HuH-7 (cell line): ENCODE data around the gene B4GALT2.
A peak's percentile ranks its signal among the peaks of the same experiment; 100 is the strongest.

ENCODE experiments used
- DNase-seq: peaks from one replicate; pipeline ENCODE4 v3.0.0; 2011; ENCODE audit warnings: low spot score

B4GALT2 gene

DNA sequence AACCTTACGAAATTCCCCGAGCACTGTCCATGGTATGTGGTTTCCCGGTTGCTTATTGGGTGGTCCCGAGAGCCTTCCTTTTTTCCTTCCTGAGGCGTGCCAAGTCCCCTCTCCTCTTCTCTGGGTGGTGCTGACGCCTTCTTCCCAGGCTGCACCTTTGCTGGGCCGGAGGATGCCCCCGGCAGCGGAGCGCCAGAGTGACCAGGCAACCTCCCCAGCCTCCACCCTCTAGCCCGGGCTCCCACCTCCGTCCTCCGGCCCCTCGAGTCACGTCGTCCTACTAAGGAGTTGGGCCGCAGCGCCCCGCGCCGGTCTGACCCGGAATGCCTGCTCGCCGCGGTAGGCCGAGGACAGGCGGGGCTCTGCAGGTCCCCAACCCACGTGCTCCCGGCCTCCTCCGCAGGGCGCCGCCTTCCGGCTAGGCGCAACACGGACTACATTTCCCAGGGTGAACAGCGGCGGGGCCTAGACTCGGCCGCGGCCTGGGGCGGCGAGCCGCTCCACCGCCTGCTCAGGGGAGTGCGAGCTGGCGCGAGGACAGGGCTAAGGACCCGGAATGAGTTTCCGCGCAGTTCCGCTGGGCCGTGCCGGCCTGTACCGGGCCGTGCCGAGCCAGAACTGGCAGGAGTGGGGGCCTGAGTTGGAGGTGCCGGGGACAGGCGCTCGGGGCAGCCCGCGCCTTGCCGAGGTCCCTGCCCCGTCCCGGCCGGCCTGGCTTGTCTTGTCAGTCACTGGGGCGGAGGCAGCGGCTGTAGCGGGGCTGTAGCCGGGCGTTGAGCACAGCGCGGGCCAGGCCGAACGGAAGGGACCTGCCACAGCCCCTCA, 32.6 kb upstream of the B4GALT2 start, which contains the start of gene IPO13:
TSS of gene IPO13 (plus strand) at position 715 of the 825 bp plus-strand sequence. CDS start 651 bp downstream, outside the sequence.
- DNase-seq = peak; percentile 97

DNA sequence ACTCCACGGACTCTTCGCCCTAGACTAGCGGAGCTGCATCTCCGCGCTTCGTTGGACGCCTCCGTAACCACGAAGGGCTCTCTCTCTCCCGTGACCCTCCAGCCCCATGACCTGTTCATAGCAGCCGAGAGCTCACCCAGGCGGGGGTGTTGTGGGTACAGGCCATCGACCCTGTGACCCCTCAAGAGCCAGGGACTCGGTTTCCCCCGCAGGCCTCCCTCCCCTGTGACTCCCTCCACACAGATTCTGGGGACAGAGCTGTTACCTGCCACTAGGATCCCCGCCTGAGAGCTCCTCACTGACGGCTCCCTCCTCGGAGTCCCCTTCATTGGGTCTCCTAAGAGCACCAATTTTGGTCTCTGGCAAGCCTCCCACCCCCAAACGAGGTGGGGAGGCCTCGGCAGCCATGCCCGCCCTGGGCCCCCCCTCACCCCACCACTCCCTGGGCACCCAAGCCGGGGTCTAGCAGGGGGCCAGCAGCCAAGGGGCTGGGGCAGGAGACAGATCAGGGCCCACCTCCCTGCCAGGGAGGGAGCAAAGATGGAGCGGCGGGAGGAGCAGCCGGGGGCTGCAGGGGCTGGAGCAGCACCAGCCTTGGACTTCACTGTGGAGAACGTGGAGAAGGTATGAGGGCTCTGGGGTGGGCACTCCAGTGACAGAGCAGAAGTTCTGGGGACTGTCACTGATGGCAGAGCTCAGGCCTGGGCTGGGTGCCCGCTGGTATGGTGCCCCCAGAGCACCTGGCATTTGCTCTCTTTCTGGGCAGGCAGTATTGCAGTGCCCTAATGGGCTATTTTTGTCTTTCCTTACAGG, 31.7 kb upstream of the B4GALT2 start:
- DNase-seq = no peak

DNA sequence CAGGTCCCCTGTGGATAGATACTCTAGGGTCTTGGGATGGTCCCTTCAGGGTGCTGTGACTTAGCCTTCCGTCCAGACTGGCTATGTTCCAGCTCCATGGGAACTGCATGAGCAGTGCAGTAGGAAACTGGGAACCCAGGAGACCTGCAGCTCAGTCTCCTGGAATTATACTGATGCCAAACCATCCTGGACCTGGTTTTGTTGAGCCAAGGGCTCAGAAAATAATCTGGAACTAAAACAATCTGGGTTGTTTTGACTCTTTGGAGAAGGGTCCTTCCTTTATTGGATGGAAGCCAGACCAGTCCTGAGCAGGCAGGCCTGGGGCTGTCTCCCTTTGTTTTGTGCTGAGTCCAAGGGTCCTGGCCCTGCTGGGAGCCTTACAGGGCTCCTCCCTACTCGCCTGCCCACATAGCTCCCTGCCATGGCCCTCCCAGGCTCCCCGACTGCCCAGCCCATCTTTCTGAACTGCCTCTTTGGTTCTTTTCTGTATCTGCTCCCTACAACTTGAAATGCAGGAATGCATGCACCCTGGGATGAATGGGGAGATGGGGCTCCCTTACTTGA, 31.1 kb upstream of the B4GALT2 start:
- DNase-seq = no peak

DNA sequence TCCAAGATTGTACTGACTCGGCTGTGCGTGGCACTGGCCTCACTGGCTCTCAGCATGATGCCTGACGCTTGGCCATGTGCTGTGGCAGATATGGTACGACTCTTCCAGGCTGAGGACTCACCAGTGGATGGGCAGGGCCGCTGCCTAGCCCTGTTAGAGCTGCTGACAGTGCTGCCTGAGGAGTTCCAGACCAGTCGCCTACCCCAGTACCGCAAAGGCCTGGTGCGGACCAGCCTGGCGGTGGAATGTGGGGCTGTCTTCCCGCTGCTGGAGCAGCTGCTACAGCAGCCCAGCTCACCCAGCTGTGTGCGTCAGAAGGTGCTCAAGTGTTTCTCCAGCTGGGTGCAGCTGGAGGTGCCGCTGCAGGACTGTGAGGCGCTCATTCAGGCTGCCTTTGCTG, 29.3 kb upstream of the B4GALT2 start:
- no peak for DNase-seq

DNA sequence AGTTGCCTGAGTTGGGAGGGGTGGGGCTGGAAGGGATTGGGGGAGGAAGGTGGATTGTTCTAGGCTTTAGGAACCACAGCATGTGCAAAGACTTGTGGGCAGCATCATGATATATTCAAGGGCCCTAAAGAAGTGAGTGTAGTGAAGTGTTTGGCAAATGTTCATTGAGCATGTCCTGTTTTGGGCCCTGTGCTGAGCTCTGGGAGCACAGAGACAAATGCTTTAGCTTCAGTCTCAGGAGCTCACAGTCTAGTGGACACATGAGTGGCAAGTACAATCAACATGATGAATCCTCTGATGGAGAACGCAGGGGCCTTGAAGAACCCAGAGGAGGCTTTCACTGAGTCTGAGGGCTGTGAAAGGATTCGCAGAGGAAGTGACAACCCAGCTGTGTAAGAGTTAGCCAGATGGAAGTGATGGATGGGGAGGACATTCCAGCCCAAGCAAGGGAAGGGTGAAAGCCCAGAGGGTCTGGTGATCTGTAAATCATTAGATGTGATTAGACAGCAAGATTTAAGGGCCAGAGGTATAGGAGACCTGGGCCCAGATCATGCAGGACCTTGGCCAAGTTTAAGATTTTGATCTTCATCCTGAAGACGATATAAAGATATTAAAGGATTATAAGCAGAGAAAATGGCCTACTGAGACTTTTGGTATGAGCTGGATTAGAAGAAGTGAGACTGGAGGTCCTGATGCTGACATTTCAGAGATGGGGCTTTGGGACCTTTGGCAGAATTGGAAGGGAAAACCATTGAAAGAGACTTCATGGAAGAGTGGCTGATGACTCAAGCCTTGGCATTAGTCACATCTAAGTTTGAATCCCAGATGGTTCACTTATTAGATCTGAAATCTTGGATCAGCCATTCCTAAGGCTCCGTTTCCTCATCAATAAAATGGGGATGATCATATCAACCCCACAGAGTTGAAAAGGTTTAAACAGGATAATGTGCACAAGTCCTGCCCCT, 27.7 kb upstream of the B4GALT2 start:
- DNase-seq = no peak

DNA sequence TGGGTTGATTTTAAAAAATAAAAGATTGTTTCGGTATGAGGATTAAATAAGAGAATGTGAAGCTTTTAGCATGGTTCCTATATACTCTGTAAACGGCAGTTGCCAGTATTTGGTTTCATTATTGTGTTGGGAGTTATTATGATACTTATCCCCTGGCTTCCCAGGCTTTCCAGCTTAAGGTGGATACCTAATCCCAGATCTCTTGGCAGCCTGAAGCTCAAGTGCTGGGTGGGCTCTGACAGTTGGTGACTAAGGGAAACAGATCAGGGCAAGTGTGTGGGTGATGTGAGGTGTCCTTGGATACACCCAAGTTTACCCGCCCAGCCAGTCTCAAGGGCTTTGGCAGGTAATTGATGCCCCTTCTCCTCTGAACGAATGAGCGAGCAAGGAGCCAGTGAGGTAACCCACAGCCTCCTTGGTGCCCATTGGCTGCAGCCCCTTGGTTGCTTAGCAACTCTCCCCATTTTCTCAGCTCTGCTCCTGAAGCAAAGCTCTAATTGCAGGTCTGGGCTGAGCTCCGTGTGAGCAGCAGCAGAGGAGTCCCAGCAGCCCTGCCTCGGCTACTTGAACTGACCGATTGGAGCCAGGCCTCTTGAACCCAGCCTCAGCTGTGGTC, 26.2 kb upstream of the B4GALT2 start:
- no peak for DNase-seq

DNA sequence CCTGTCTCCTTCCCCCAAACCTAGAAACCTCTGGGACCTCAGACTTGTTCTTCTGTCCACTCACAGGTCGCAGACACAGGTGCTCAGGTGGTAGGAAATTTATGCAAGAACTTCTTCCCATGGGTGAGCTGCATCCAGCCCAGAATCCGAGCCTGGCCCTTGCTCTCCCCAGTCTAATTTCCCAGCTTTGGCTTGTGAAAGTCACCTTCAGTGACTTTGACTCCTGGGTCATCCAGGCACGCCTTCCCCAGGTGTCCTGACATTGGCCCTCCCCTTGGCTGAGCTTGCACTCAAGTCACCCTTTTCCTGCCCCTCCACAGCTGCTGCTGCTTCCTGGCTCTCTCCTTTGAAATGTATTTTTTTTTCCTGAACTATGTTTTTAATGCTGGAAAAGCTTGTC, 25.6 kb upstream of the B4GALT2 start:
- no peak for DNase-seq

DNA sequence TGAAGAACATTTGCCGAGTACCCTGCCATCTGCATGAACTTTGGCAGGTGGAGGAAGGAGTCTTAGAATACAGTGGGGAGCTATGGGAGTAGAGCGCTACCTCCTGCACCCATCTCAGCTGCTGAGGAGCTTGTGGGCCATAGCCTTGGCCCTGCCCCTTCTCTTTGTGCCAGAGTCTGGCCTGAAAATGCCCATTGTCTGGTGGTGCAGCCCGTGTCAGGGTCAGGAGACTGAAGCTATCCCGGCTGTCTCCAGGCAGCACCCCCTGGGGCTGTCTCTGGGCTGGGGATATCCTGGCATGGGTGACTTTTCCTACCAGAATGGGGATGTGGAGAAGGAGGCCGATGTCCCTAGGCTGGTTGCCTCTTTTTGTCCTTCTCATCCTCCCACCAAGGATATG, 25.0 kb upstream of the B4GALT2 start:
- DNase-seq = no peak

DNA sequence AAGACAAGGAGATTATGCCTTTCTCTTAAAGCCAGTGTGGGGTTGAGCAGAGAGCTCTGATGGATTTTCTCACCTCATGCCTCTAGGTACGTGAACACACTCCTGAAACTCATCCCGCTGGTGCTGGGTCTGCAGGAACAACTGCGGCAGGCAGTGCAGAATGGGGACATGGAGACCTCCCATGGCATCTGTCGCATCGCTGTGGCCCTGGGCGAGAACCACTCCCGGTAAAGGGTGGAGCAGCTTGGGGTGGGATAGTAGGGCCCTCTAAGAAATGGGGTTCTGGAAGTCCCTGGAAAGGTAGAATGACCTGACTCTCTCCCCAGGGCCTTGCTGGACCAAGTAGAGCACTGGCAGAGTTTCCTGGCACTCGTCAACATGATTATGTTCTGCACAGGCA, 22.8 kb upstream of the B4GALT2 start:
- no peak for DNase-seq

DNA sequence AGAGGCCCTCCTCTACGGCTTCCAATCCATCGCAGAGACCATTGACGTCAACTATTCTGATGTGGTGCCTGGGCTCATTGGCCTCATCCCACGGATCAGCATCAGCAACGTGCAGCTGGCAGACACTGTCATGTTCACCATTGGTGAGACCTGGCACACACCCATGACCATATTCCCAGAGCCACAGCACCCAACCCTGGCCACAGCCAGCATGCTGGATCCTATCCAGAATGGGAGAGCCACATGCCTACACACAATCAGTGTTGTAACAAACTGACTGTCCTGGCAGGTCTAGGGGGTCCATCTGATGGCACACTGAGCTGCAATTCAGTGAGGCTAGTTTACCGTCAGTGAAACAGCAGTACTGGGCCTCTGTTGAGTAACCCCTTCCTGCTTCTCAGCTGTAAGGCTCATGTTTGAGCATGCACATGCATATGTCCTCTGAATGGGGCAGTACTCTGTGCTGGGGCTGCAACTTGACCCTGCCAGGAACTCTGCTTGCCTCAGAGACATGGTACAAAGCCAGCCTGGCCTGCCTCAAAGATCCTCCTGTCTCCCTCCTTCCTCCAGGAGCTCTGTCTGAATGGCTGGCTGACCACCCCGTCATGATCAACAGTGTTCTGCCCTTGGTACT, 21.5 kb upstream of the B4GALT2 start:
- DNase-seq = no peak

DNA sequence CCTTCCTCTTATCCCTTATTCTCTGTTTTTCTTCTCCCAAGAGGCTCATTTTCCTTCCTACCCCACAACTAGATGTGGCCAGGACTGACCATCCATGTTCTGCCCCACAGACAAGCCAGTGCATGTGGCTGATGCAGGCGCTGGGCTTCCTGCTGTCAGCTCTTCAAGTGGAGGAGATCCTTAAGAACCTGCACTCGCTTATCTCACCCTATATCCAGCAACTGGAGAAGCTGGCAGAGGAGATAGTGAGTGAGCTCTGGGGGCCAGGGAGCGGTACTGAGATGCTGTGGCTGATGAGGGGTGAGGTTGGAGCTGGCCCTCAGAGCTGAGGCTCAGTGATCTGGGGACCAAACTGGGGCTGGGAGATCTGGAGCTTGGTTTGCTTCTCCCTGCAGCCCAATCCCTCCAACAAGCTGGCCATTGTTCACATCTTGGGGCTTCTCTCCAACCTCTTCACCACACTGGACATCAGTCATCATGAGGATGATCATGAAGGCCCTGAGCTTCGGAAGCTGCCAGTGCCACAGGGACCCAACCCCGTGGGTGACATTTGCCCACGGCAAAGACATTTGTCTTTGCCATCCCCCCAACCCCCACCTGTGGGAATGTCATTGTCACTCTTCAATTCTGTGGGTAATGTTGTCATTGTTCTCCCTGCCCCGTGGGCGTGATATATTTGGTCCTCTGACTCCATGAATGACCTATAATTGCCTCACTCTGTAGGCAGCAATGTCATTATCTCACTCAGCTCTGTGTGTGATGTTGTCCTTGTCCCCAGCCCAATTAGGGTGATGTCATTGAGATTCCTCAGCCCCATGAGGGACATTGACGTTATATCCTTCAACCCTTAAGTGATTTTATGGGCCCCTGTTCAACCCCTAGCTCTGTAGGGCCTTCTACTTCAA, 20.4 kb upstream of the B4GALT2 start:
- DNase-seq = no peak

DNA sequence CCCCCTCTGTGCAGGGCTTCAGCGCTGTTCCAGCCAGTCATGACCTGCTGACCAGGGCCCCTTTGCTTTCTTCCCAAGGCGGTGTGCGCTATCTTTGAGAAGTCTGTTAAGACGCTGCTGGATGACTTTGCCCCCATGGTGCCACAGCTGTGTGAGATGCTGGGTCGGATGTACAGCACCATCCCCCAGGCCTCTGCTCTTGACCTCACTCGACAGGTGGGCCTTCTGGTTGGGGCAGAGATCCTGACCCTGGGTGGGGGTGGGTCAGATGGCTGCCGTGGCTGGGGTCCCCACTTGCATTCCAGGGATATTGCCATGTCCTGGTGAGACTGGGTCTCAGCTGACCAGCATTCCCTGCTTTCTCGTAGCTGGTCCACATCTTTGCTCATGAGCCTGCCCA, 18.2 kb upstream of the B4GALT2 start:
- DNase-seq = no peak

DNA sequence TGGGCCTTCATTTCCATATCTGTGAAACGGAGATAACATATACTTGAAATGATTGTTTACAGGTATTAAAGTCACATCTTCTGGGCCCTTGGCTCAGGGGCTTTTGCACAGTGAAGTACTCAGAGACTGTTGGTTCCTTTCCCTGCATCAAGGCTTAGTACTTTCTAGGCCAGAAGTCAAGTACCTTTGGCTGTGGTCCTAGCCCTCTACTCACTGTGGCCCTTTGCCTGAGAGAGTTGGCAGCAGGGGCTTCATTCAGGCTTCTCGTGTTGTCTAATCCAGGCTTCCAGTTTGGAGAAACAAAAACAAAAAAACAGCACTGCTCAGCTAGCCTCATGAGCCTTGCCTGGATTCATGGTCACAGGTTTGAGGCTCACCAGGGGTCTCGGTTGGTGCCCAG, 17.3 kb upstream of the B4GALT2 start:
- DNase-seq = no peak

DNA sequence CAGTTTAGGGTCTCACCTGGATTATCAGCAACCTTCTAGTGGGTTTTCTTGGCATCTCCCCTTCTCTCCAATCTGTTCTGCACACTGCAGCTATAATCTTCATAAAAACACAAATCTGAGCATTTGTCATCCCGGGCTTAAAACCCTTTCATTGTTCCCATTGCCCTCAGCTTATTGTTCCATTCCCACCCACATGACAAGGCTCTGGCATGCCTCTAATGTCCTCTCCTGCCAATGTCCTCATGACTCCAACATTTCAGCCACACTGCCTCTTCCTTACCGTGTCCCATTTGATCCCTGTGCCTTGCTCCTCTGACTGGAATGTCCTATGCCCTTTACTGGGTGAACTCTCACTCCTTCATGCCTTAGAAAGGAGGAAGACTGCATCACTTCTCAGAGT, 16.7 kb upstream of the B4GALT2 start:
- no peak for DNase-seq

DNA sequence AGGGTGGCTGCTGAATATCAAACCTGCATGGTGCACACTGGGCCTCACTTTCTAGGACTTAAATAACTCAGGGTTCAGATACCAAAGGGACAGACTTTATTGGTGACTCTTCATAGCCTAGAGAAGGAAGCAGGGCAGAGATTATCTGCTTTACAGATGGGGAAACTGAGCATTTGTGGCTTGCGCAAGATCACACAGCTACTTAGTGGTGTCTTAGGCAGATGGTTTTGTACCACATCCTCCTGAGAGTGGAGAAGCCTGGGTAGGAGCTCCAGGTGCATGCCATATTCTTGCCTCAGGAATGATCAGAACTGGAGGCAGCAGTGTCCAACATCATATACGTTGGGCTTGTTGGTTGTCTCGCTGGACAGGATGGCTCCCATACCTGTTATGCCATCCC, 16.0 kb upstream of the B4GALT2 start:
- no peak for DNase-seq

DNA sequence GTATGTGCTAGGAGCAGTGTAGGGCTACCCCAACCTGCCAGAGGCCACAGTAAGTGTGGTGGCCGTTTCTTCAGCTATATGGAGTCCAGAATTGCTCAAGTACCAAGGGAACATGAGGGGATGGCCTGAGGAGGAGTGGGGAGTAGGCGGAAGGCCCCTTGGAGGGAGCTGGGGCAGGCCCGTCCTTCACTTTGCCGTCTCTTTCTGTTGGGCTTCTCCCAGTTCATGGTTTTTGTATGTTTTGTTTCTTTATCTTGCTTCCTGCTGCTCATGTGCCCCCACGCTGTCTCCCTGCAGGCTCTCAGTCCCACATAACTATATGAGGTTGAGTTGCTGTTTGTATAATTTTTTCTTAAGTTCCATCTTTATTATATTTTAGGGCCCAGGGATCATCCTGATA, 15.1 kb upstream of the B4GALT2 start:
- no peak for DNase-seq

DNA sequence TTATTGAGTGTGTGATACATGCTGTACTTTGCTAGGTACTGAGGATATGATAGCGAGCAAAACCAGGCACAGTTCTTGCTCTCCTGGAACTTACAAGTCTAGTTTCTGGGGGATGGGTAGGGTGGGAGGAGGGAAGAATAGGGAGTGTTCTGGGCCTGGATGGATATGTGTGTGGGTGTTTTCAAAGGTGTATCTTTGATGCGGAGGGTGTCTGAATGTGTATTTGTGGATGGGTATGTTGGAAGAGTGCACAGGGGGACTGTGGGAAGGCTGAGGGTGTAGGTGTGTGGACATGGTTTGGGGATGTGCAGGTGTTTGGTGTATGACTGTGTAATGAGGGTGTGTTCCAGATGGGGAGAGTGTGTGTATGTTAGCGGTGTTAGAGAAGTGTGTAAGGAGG, 13.7 kb upstream of the B4GALT2 start:
- DNase-seq = no peak

DNA sequence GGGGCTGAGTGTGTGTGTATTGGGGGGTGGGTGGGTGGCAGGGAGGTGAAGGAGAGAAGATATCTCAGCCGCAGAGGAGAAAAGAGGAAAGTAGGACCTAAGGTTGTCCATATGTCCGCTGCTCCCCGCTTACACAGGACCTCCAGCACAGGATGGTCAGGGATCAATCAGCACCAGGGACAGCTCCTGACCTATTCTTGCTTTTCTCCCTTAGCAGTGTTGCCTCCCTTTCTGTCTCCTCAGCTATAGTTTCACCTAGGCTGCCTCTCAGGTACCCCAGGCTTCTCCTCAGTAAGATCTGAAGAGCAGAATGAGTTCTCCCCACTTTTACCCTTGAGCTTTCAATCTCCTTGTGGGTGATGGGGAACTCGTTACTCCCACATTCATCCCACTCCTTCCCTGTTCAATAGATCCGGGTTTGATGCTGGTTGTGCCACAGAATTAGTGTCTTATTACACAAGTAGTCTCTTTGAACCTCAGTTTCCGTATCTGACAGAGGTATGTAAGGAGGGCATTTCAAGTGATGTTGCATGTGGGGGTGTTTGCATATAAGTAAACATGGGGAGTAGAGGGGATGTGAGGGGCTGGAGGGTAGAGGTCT, 10.6 kb upstream of the B4GALT2 start:
- DNase-seq = no peak

DNA sequence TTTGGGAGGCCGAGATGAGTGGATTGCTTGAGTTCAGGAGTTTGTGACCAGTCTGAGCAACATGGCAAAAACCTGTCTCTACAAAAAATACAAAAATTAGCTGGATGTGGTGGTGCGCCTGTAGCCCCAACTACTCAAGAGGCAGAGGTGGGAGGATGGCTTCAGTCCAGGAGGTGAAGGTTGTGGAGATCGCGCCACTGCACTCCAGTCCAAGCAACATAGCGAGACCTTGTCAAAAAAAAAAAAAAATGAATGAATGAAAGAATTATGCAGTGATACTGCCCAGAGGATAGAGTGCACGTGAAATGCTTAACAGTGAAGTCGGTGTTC, 9.6 kb upstream of the B4GALT2 start:
- no peak for DNase-seq
